Stomach (tissue), 4 donors: ENCODE results near the gene ZNF423.

Experiments used
- POLR2A ChIP-seq, 4 donors: fragments of 450-650 bp; IDR thresholded peaks; one replicate each; pipeline ENCODE4 v1.6.1; 2016; ENCODE audit warnings: antibody characterized with exemption in 4 of 4, control low read depth in 2 of 4, mild to moderate bottlenecking in 1 of 4, moderate library complexity in 1 of 4
- POLR2AphosphoS5 ChIP-seq, 3 donors: sonication (generic); formaldehyde crosslinking; IDR thresholded peaks; one replicate each; pipeline ENCODE4 v1.6.1; 2016; ENCODE audit warnings: antibody characterized with exemption in 3 of 3

- TF ChIP-seq POLR2AphosphoS5 (IDR thresholded peaks at IDR 0.05) (no peak), POLR2A (IDR thresholded peaks at IDR 0.05) (no peak)
These were observed 269.2 kb downstream of the ZNF423 start for GRCh38 chr16:49586466-49587450.
